Left hindlimb (tissue), 1 donor: Measurements from ENCODE around the gene HSPBAP1.
"Not testable (repeated sequence)": the region's sequence is repeated elsewhere in the genome, so short reads cannot be mapped to it uniquely, and the experiment has no call there.

Experiments
- DNase-seq: peaks from one replicate; pipeline ENCODE4 v3.0.0-alpha.2; 2018

The HSPBAP1 gene

DNA sequence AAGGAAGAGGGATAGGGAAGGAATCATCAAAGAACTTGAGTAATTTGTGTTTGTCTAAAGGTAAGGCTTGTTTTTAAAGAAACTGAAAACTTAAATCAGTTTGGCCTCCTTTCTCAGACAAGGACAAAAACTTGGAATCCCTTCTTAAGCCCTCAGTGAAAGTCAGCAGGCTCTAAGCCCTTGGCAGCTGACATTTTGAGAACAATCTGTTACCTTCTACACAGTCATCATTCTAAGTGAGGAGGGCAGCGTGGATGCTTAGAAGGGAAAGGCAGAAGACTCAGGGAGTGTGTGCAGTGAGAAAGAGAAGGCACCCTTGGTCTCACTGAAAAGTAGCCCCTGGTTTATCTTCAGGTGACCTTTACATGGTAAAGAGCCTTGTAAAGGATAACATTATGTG lies 10.8 kb downstream of the HSPBAP1 start:
- no peak for DNase-seq

DNA sequence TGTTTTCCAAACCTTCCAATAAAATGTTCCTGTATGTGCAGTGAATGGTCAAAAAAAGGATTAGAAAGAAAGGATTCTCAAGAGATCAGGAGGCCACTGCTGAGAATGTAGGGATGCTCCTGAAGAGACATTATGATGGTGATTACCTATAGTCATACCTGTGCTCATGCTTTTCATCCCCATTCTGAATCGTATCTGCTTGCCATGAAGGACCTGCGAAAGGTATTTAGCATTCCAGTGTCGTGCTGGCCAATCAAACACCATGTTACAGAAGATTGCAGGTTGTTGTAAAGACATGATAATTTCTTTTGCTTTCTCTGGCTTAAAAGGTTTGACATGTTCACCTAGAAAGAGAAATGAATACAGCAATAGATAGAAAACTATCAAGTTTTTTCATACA lies 16.1 kb downstream of the HSPBAP1 start:
- DNase-seq, result no peak

DNA sequence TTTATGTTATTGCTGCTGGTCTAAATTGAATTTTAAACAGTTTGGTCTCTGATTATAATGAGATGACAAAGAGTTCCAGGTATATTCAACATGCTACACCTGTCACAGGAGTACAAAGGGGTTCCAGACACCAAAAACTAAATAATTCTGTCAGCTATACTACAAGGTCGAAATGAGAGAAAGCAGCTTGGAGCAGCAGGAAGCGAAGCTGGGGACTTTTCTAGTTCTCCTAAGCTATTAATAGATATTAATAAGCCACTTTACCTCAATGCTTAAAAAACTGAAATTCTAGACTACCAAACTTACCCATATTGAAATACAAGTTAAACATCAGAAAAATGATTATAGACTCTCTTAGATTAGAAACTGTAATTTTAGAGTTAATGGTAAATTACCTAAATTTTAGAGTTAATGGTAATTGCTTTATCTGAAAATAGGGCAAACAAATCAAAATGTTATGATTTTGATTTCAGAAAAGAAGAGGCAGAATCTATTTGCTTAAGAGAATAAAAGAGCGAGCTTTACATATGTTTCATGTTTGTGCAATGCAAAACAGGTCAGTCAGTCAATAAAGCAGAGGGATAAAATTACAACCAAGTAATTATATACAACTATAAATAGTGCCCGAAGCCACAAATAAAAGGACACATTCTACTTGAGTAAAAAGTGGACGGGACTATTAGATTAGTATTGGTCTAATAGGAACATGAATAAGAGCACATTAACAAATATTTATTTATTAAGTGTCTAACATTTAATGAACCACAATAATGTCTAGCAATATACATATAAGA lies 16.8 kb downstream of the HSPBAP1 start:
- no peak for DNase-seq

DNA sequence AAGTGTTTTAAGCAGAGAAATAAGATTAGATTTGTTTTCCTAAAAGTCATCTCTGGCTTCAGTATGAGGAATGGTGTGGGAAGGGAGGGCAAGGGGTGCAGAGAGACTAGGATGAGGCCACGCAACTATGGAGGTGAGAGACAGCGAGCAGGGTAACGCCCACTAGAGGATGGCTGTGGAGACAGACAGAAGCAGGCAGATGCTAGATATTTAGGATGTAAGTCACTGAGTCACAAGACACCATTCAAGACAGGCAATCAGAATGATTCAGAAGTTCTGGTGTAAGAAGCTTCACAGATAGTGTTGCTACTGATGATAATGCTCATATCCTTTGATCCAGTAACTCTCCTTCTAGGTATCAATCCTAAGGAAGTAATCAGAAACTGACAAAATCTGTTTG lies 19.1 kb downstream of the HSPBAP1 start:
- no peak for DNase-seq

DNA sequence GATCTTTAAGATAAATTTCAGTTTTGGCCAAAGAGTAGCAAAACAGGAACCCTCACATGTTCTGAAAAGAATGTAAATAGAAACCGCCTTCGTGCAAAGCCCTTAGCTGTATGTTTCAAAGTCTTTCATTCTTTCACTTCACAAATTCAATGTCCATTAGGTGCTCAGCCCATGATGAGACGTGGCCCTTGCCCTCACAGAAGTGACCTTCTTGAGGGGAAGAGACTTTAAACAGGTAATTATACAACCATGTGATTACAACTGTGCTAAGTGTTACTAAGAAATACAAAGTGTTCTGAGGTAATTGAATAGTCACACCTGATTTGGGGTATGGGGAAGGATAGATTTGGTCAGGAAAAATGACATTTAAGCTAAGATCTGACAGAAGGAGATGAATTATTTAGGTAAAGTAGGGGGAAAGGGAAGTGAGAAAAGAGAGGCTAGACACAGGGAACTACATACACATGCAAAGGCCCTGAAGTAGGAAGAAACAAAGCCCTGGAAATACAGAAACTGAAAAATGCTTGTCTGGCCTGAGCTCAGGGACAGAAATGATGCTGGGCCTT lies 19.6 kb downstream of the HSPBAP1 start:
- DNase-seq, result no peak

DNA sequence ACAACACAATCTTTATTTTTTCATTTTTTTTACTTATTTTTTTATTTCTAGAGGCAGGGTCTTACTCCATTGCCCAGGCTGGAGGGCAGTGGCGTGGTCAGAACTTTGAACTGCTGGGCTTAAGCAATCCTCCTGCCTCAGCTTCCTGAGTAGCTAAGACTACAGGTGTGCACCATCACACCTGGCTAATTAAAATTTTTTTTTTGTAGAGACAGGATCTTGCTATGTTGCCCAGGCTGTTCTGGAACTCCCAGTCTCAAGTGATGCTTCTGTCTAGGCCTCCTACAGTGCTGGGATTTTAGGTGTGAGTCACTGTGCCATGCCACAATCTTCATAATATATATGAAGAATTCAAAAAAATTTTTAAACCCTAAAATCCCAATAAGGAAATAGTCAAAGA lies 20.8 kb downstream of the HSPBAP1 start:
- DNase-seq, result no peak

DNA sequence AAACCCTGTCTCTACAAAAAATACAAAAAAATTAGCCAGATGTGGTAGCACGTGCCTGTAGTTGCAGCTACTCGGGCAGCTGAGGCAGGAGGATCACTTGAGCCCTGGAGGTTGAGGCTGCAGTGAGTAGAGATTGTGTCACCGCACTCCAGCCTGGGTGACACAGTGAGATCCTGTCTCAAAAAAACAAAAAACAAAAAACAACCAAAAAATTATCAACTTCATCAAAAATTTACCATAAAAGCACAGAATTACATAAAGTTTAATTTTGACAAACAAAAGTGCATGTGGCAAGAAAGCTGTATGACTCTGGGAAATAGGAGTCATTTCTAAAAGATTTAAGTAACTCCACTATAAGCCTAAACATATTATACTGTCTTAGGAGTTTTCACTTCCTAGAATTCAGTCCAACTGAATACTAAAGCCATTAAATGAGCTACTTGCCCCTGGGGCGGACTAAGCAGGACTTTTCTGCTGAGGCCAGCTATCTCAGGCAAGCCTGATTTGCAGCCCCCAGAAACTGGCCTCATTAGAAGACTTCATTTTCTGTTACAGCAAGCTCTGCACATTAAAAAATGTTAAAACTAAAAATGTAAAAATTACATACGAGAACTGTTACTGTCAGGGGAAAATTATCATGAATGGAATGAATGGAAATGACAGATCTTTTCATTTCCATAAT lies 23.0 kb downstream of the HSPBAP1 start:
- DNase-seq, result no peak

DNA sequence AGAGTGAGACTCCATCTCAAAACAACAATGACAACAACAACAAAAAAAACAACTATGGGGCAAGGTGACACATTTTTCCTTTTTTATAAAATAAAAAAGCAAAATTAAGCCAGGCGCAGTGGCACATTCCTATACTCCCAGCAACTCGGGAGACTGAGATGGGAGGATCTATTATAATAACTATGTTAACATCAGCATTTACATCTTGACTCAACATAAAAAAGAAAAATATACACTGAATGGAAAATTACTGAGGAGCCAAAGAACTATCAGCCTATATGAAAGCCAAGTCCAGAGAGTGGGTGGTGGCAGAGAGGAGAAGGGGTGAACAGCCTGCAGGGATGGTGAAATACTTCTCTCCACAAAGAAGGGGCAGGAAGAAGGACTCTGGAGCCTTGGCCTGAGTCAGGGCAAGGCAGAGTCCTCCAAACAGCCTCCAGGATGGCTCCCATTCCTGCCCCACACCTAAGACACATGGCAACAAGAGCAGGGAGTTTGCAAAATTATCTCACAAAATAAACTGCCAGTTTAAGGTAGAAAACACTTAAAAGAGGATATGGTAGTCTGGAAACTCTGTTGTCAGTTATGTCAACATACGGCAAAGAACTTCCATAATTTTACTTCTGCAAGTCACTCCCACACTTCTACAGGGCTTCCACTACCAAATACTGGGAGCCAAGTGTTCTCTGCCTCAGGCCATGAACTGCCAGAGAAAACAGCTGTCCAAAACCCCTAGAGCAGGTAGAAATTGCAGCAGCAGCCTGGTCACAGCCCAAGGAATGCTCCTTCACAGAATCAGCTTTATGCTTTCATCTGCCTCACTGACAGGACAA lies 25.9 kb downstream of the HSPBAP1 start:
- no peak for DNase-seq

DNA sequence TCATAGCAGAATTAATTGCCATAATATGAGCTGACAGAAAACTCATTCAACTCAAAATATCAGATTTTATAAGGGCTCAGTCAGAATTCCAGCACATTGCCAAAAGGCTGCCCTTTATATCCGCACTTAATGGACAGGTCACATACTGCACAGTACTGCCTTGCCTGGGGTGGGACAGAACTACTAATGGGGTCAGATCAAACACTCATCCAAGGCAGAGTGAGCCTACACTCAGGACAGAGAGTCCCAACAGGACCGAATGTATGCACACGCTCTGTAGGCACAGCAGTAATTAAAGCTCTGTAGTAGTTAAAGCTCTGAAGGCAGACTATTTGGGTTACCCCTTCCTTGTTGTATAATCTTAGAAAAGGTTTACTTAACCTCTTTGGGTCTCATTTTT lies 27.2 kb downstream of the HSPBAP1 start:
- DNase-seq, result no peak

DNA sequence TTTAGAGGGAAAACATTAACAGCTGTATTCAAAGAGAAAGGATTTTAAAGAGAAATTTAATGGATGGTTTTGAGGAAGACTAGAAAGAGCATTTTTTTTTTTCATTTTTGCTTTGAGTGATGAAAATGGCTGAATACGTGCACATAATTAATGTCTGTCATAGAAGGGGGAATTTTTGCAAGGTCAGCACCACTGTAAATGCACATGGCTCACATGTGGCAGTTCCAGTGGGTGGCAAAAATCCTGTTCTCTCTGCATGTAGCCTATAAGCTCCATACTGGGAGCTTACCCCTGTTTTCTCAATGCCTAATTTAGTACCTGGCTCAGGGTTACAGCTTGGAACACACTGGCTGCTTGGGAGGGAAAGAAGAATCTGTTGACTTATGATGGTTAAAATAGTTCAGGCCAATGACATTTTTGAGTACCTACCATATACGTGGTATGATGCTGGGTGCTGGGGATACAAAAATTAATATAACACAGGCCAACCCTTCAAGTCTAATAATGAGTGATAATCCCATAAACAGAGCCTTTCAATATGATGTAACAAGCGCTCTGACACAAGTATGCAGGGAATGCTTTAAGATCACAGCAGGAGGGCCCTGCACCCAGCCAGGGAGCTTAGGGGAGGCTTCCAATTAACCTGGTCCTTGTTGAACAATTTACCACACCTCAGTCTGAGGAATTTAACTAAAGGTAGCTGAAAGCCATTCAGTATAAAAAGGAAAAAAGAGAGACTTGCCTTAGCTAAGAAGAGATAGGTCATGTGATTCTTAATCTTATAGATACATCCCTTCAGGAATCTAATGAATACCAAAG lies 33.0 kb downstream of the HSPBAP1 start:
- no peak for DNase-seq

DNA sequence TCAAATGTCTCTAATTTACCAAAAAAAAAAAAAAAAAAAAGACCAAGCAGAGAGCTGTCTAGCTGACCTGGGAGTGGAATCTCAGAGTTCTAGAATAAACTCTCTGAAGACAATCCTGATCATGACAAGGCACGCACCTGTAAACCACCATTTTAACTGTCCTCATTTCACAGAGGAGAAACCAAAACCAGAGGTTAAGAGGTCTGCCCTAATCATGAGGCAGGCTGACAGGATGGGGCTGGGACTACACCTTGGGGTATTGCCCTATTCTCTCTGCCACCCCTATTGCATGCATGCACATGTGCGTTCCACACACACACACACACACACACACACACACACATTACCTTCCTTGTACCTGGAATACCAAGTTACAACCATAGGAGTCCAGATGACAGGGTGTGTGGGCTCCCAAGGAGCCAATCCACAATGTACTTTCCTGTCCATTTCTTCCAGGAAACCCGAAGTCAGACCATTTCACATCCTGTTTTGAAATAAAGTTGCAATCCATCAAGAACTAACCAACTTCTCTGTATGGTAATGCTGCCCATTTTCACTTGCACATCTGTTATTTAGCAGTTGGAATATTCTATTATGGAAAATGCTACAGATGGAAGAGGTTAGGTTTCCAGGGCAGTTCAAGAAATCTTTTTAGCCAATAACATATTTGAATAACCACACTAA lies 34.6 kb downstream of the HSPBAP1 start:
- DNase-seq, result no peak

DNA sequence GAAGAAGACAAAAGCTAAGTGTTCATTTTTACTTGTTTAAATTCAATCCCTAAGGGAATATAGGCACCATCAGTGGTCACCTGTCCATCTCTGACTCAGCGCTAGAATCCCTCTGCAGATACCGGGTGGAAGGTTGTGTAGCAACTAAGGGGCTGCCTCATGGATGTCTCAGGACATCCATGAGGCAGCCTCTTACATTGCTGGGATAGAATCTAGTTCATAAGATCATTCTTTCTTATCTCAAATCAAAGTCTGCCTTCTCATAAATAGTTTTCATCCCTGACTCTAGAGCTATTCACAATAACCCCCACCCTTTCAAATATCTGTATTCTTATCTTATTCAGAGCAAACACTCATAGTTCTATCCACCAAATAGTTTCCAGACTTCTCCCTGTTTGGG lies 38.1 kb downstream of the HSPBAP1 start:
- DNase-seq, result no peak

DNA sequence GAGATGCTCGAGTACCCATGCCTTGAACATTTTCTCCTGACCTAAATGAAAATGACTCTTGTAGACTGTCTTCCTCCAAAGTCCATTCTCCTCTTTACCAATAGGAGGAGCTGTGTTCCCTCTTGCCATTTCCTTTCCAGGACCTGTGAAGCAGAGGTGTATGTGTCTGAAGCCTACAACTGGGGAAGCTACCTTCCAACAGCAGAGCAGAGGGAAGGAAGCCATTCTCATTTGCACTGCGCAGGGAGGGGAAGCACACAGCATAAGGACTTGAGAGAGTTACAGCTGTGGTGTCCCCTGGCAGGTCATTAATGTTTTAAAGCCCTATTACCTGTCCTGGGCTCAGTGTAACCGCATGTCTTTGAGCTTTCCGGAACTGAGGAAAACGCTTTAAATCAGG lies 38.7 kb downstream of the HSPBAP1 start:
- no peak for DNase-seq

DNA sequence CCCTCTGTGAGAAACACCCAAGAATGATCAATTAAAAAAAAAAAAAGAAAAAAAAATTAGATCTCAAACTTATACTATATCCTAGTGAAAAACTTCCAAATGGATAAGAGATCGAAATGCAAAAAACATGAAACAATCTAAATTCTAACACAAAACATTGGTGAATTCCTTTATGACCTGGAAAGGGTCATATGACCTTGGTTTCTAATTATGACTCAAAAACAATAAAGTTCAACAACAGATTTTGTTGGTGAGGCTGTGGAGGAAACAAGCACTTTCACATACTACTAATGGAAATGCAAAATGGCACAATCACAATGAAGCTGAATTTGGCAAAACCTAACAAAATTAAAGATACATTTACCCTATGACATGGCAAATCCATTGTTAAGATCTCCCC lies 45.3 kb downstream of the HSPBAP1 start:
- no peak for DNase-seq

DNA sequence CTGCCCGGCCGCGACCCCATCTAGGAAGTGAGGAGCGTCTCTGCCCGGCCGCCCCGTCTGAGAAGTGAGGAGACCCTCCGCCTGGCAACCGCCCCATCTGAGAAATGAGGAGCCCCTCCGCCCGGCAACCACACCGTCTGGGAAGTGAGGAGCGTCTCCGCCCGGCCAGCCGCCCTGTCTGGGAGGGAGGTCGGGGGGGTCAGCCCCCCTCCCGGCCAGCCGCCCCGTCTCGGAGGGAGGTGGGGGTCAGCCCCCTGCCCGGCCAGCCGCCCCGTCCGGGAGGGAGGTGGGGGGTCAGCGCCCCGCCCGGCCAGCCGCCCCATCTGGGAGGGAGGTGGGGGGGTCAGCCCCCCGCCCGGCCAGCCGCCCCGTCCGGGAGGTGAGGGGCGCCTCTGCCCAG lies 46.3 kb downstream of the HSPBAP1 start:
- DNase-seq, result not testable (repeated sequence)

DNA sequence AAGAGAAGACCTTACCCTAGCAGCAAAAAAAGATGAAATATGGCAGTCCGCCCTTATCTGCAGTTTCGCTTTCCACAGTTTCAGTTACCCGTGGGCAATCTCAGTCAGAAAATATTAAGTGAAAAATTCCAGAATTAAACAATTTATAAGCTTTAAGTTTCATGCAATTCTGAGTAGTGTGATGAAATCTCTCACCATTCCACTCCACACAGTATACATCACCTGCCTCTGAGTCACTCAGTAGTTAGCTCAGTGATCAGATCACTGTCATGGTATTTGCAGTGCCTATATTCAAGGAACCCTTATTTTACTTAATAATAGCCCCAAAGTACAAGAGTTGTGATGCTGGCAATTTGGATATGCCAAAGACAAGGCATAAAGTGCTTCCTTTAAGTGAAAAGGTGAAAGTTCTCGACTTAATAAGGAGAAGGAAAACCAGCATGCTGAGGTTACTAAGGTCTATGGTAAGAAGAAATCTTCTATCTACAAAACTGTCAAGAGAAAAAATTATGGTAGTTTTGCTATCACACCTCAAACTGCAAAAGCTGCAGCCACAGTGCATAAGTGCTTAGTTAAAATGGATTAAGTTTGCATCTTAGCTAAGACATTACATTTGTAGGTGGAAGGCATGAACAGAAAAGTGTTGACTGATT lies 48.1 kb downstream of the HSPBAP1 start:
- DNase-seq, result no peak

DNA sequence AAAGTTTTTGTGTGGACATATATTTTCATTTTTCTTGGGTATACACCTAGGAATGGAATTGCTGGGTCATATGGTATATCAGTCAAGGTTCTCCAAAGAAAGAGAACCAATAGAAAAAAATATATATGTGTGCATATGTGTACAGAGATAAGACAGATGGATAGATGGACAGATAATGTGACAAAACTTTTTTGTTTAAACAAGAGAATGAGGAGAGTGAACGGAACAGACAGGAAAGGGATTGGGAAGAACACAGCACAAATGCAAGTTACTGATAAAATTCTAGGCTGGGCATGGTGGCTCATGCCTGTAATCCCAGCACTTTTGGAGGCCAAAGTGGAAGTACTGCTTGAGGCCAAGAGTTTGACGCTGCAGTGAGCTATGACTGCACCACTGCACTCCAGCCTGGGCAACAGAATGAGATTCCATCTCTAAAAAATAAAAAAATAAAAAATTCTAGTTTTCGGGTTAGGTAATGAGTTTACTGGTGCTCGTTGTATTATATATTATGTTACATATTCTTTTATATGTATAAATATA lies 50.0 kb downstream of the HSPBAP1 start:
- no peak for DNase-seq

DNA sequence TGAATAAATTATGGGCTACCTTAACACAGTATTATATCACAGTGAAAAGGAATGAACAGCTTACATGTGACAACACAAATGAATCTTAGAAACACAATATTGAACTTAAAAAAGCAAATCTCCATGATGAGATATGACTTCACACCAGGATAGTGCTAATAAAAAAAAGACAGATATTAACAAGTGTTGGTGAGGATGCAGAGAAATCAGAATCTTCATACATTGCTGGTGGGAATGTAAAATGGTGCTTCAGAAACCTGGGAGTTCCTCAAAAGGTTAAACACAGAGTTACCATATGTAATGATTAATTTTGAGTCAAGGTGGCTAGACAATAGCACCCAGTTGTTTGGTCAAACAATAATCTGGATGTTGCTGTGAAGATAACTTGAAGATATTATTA lies 51.4 kb downstream of the HSPBAP1 start:
- DNase-seq, result no peak

DNA sequence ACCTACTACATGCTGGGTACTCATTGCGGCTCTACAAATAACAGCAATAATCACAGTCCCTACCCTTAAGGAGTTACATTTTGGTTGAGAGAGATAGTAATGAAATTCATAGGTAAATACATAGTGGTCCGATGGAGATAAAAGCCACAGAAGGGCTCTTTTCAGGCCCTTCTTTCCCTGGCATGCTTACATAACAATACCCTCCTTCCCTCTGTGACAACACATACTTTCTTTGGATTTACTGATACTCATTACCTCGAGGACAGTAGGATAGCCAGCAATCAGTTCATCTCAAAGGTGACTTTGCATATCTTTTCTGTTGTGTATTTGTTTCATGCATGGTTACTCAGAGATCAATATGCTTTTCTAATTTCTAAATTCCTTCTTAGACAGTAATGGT lies 54.5 kb downstream of the HSPBAP1 start:
- DNase-seq, result no peak

DNA sequence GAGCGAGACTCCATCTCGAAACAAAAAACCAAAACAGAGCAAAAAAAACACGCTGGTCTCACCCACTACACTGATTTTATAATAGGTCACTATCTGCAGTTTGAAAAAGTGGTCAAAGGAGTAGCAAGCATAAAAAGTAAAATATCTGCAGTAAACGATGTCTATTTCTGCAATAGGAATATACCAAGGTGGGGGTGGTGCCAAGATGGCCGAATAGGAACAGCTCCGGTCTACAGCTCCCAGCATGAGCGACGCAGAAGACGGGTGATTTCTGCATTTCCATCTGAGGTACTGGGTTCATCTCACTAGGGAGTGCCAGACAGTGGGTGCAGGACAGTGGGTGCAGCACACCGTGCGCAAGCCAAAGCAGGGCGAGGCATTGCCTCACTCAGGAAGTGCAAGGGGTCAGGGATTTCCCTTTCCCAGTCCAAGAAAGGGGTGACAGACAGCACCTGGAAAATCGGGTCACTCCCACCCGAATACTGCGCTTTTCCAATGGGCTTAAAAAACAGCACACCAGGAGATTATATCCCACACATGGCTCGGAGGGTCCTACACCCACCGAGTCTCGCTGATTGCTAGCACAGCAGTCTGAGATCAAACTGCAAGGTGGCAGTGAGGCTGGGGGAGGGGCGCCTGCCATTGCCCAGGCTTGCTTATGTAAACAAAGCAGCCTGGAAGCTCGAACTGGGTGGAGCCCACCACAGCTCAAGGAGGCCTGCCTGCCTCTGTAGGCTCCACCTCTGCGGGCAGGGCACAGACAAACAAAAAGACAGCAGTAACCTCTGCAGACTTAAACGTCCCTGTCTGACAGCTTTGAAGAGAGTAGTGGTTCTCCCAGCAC lies 60.7 kb downstream of the HSPBAP1 start:
- not testable (repeated sequence) for DNase-seq
